Measurements from ENCODE around the gene ADD1. TPM values are rescaled to one million over a fixed set of nuclear protein-coding genes. Genes with fewer than 3 reads are reported as not detected.

Gene ADD1
- total RNA-seq, 1 donor from 2014 or later = 274 TPM

DNA sequence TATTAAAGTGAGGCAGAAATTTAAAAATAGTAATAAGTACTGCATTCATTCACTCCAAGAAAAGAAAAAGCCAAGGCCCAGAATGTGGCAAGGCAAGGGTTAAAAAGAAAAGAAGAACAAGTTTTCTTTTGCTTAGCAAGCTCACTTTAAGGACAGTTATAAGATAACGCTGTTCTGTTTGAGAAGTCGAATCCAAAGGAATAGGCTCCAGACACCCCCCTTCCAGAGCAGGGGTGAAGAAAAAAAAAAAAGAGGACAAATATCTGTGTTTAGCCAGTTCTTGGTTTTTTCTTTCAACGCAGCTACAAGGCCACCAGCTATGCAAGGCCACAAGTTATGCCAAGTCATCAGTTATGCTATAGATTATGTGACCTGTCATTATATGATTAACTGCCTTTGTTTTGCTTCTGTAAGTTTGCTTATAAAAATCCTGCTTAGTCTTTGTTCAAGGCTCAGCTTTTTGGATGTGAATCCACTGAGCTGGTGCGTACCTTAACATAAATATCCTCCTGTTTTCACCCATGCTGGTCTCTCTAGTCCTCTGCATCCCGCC, 121.1 kb downstream of the ADD1 start:
- Mint-ChIP-seq H3K4me1 (ENCODE audit: unreplicated experiment) (peaks cover 21% of the 10 kb centered on the region), H3K4me3 (ENCODE audit: unreplicated experiment) (peak overlapping the region; percentile 91), H3K27me3 (ENCODE audit: unreplicated experiment) (no peaks in the 10 kb centered on the region), H3K9me3 (ENCODE audit: unreplicated experiment) (no peaks in the 10 kb centered on the region), H3K27ac (ENCODE audit: unreplicated experiment) (no peak overlapping the region), H3K36me3 (ENCODE audit: unreplicated experiment) (no peaks in the 10 kb centered on the region)
- no peak for DNase-seq (ENCODE audit: extremely low spot score, unreplicated experiment)
- TF ChIP-seq, protein P1, sequence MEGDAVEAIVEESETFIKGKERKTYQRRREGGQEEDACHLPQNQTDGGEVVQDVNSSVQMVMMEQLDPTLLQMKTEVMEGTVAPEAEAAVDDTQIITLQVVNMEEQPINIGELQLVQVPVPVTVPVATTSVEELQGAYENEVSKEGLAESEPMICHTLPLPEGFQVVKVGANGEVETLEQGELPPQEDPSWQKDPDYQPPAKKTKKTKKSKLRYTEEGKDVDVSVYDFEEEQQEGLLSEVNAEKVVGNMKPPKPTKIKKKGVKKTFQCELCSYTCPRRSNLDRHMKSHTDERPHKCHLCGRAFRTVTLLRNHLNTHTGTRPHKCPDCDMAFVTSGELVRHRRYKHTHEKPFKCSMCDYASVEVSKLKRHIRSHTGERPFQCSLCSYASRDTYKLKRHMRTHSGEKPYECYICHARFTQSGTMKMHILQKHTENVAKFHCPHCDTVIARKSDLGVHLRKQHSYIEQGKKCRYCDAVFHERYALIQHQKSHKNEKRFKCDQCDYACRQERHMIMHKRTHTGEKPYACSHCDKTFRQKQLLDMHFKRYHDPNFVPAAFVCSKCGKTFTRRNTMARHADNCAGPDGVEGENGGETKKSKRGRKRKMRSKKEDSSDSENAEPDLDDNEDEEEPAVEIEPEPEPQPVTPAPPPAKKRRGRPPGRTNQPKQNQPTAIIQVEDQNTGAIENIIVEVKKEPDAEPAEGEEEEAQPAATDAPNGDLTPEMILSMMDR (IDR thresholded peaks at IDR 0.05) = no peak

DNA sequence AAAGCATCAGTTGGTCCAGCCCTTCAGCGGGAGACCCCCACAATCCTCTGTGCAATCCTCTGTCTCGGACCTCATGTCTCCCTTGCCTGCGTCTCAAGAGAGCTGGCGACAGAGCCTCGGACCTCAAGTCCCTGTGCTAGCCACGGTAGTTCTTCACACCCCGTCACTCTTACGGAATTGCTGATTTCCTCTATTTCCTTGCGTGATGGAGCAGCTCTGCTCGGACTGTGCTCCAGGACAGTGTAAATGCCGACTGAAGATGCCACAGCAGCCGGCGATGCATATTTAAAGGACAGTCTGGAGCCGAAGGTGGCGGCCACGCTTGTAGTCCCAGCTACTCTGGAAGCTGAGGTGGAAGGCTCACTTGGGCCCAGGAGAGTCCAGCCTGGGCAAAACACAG, 121.6 kb downstream of the ADD1 start:
- no peak for DNase-seq (ENCODE audit: extremely low spot score, unreplicated experiment)
- Mint-ChIP-seq H3K27me3 (ENCODE audit: unreplicated experiment) (no peaks in the 10 kb centered on the region), H3K27ac (ENCODE audit: unreplicated experiment) (no peak overlapping the region), H3K4me1 (ENCODE audit: unreplicated experiment) (peaks cover 19% of the 10 kb centered on the region), H3K9me3 (ENCODE audit: unreplicated experiment) (no peaks in the 10 kb centered on the region), H3K4me3 (ENCODE audit: unreplicated experiment) (peak overlapping the region; percentile 91), H3K36me3 (ENCODE audit: unreplicated experiment) (no peaks in the 10 kb centered on the region)
- TF ChIP-seq, protein P1 (IDR thresholded peaks at IDR 0.05) = no peak

DNA sequence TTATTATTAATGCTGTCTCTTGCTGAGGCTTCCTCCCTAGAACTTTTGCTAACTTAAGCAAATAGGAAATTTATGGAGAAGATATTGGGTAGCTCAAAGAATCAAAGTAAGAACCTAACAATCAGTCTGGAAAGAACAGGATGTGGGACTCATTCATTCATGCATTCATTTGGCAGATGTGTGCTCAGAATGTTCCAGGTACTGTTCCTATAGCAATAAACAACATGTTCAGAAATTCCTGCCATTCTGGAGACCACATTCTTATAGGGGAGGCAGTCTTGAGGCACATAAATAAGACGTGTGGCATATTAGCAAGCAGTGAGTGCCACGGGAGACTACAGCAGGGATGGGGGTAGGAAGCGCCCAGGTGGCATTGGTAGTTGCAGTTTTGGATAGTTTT, 124.7 kb downstream of the ADD1 start:
- no peaks in the 10 kb centered on the region for H3K9me3 Mint-ChIP-seq (ENCODE audit: unreplicated experiment)
- H3K36me3 Mint-ChIP-seq (ENCODE audit: unreplicated experiment) = peaks cover 2% of the 10 kb centered on the region
- H3K4me3 Mint-ChIP-seq (ENCODE audit: unreplicated experiment) = no peak overlapping the region
- no peak overlapping the region for H3K27ac Mint-ChIP-seq (ENCODE audit: unreplicated experiment)
- no peak for DNase-seq (ENCODE audit: extremely low spot score, unreplicated experiment)
- TF ChIP-seq, protein P1 (IDR thresholded peaks at IDR 0.05) = no peak
- H3K4me1 Mint-ChIP-seq (ENCODE audit: unreplicated experiment) = peaks cover 6% of the 10 kb centered on the region
- no peaks in the 10 kb centered on the region for H3K27me3 Mint-ChIP-seq (ENCODE audit: unreplicated experiment)

DNA sequence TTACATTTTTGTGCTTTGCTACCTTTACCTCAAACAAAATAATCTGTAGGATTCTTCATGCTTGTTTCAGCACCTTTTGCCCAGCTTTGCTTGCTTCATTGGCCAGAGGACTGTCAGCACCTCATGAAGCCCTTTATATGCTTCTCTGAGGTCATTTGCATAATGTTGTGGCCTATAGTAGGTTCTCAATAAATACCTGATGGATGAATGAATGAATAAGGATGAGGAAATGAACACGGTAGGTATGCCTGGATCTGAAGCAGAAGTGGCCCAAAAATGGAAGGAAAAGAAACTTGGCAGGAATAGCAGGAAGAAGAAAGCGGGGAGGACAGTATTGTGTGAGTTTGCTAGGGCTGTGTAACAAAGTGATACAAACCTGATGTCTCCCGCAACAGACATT, 127.6 kb downstream of the ADD1 start:
- no peaks in the 10 kb centered on the region for H3K4me1 Mint-ChIP-seq (ENCODE audit: unreplicated experiment)
- H3K36me3 Mint-ChIP-seq (ENCODE audit: unreplicated experiment) = peaks cover 2% of the 10 kb centered on the region
- H3K27ac Mint-ChIP-seq (ENCODE audit: unreplicated experiment) = no peak overlapping the region
- TF ChIP-seq, protein P1 (IDR thresholded peaks at IDR 0.05) = no peak
- no peak overlapping the region for H3K4me3 Mint-ChIP-seq (ENCODE audit: unreplicated experiment)
- H3K27me3 Mint-ChIP-seq (ENCODE audit: unreplicated experiment) = no peaks in the 10 kb centered on the region
- no peak for DNase-seq (ENCODE audit: extremely low spot score, unreplicated experiment)
- no peaks in the 10 kb centered on the region for H3K9me3 Mint-ChIP-seq (ENCODE audit: unreplicated experiment)

DNA sequence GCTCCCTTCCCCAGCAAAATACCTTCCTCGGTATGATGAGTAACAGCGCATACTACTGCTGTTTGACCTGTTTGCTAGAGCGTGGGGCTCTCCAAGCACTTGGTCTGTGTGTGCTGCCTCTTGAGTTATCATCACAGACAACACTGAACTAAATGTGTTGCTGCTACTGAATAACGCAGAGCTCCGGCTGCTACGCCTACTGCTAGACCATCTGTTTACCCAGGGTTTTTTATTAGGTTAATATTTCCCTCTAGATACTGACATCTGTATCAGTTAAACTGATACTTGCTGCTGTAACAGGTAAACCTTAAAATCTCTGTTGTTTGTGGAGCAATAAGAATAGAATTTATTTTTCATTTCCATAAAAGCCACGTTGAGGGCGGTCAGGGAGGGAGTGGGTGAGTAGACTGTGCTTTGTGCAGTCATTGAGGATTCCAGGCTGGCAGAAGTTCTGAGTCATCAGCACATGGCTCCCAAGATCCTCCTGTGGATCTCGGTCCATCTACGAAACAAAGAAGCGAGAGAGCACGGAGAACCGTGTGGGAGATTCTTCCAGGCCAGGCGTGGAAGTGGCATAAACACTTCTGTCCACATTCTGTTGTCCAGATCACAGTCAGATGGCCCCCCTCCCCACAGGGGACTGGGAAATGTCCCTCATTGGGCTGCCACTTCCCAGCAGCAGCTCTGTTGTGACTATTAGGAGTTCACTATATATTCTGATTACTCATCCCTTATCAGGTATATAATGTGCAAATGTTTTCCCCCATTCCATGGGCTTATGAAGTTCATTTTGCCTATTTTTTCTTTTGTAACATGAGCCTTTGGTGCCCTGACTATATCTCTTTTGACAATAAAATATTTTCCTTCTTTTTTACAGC, 133.8 kb downstream of the ADD1 start:
- no peak for DNase-seq (ENCODE audit: extremely low spot score, unreplicated experiment)
- H3K27me3 Mint-ChIP-seq (ENCODE audit: unreplicated experiment) = peaks cover 4% of the 10 kb centered on the region
- H3K4me1 Mint-ChIP-seq (ENCODE audit: unreplicated experiment) = peaks cover 2% of the 10 kb centered on the region
- TF ChIP-seq, protein P1 (IDR thresholded peaks at IDR 0.05) = no peak
- H3K36me3 Mint-ChIP-seq (ENCODE audit: unreplicated experiment) = peaks cover under 1% of the 10 kb centered on the region
- no peaks in the 10 kb centered on the region for H3K9me3 Mint-ChIP-seq (ENCODE audit: unreplicated experiment)
- H3K27ac Mint-ChIP-seq (ENCODE audit: unreplicated experiment) = no peak overlapping the region
- no peak overlapping the region for H3K4me3 Mint-ChIP-seq (ENCODE audit: unreplicated experiment)

All from osteocyte (in vitro differentiated cells).